ENCODE measurements around the gene SLC9A7.

- TF ChIP-seq ZNF121 (CRISPR knock-in tag; IDR thresholded peaks at IDR 0.05) (no peak), CTCF (CRISPR knock-in tag; IDR thresholded peaks at IDR 0.05) (no peak), ZNF687 (CRISPR knock-in tag; IDR thresholded peaks at IDR 0.05) (no peak), PRDM15 (CRISPR knock-in tag; IDR thresholded peaks at IDR 0.05) (no peak), POLR2AphosphoS5 (IDR thresholded peaks at IDR 0.05; ENCODE audit: low read depth, low read length) (no peak), ZBED4 (CRISPR knock-in tag; IDR thresholded peaks at IDR 0.05; ENCODE audit: borderline replicate concordance) (no peak), GABPA (IDR thresholded peaks at IDR 0.05; ENCODE audit: low read depth, low read length) (no peak), GABPA (CRISPR knock-in tag; IDR thresholded peaks at IDR 0.05; ENCODE audit: low read depth) (no peak), ELF3 (CRISPR knock-in tag; IDR thresholded peaks at IDR 0.05) (no peak), MNT (IDR thresholded peaks at IDR 0.05) (no peak)
These were observed 189.3 kb downstream of the SLC9A7 start for GRCh38 chrX:46569621-46570020.

Data from HepG2 (cell line).